Measurements from ENCODE around the gene COMMD10.

The COMMD10 gene

DNA sequence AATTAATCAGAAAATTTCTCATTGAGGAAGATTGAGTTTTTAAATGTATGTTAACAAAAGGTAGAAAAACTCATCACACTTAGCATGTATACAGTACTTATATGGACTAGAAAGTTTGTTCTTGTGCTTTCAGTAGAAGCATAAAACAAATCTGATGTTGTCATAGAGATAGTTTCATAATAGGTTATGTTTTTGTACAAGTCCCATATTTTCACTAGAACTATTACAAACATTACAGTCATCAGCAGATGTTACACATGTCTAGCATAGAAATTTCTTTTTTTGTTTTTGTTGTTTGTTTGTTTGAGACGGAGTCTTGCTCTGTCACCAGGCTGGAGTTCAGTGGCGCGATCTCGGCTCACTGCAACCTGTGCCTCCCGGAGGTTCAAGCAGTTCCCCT, 131.4 kb downstream of the COMMD10 start:
- DNase-seq (ENCODE audit: low read depth in 2 of 2): no peak

DNA sequence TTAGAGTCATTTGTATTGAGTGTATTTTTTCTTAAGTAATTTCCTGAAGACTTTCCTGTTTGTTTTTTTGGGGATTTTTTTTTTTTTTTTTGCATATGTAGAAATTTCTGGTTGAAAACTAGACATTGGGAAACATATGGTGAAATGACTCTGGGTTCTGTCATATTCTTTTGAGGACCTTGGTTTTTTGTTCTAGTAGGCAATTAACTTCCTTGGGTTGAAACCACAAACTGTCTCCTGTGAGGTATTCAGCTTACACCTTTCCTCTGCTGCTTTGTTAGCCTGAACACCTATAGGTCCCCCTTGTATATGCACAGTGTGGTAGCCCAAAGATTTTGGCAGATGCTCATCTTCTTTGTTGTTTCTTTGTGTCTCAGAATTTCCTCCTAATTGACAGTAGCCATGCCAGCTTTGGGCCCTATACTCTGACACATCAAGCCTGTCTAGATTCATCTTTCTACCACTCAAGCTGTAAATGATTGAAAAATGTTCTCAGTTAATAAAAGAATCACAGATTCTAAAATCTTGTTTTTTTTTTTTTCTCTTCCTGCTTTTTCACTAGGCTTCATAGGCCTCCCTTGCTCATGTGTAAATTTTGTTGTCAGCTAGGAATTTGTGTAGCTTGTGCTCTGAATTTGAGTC, 140.6 kb downstream of the COMMD10 start:
- no peak for DNase-seq (ENCODE audit: low read depth in 2 of 2)

DNA sequence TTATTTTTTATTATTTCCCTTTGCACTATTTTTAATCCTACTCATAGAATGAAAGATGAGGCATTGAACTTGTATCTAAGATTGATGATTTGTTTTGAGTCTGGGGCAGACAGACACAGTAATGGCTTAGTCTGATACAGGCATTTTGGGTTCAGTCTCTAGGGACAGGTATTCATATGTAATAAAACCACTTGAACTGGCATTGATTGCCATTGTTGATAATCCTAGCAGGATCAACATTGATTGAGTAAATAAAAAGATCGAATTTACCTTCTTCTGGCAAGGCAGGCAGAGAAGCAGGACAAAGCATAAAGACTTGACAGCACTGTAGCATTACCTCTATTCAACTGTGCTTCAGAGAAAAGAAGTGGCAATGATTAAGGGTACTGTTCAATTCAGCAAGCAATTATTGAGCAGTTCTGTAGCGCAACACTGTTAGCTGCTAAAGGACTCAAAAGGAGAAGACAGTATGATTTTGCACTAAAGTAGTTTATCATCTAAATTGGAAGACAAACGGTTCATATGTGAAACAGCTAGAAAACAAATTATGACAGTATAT, 144.4 kb downstream of the COMMD10 start:
- no peak for DNase-seq (ENCODE audit: low read depth in 2 of 2)

DNA sequence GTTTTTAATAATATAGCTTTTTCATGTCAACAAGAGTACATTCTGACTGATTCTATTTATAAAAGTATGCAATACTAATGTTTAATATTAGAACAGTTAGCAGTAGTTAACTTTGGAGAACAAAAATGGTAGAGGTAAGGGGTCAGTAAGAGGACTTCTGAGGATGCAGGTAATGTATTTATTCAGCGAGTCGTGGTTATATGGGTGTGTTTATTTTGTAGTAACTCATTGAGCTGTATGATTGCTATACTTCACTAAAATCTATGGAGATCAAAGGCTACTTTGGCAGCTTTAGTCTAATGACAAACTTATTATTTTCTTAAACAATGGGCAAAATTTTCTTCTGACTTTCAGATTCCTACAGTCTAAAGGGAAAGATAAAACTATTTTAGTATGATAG, 146.5 kb downstream of the COMMD10 start:
- no peak for DNase-seq (ENCODE audit: low read depth in 2 of 2)

DNA sequence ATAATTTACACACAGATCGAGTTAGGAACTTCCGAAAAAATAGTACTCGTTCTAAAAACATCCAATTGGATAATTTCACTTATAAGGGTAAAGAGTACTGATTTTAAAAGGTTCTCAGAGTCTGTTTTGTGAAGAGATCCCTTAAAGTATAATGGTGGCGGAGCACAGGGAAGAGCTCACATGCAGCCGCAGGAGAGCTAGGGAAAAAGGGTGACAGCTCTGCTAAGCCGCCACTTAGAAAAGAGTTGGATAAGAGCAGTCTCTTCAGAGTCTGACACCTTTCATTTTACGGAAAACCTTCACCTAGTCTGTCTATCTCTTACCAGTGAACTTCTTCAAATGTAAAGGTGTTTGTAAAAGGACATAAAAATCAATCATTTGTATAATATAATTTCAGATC, 149.9 kb downstream of the COMMD10 start:
- no peak for DNase-seq (ENCODE audit: low read depth in 2 of 2)

DNA sequence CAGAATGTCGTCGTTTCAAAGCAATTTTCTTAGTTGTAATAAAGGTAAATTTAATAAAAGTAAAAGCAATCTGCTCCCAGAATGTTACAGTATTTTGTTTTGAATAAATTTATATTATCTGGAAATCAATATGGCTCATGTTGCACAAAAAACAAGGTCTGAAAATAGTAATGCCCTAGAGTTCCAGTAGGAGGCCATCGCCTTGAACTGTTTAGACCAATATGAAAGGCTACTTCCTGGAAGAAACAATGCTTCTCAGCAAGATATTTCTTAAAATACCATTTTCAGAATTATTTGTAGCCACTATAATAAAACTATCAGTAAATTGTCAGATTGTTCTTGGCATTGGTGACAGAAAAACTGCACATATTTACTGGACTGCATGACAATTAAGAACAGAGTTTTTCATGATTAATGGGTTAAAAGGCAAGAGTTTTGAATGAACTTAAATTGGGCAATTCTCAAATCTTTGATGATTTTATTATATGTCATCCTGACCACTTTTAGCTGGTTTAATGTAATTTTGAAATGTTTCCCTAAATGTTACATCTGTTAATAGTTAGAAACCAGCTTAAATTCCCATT, 153.2 kb downstream of the COMMD10 start:
- DNase-seq (ENCODE audit: low read depth in 2 of 2): no peak

DNA sequence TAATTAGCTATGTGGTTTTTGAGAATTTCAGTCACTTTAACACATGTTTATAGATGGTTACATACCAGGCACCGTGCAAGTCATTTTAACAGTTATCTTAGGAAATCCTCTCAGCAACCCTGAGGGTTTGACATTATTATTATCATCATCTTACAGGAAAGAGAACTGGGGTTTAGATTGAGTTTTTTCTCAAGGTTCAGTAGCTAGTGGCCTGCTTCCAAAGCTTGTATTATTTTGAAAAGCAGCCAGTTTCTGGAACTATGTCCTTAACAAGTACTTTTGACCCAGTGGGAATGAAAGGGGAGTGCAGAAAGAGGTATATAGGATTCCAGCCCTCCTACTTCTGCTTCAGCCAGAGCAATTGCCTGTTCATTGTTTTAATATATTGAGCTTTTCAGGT, 157.5 kb downstream of the COMMD10 start:
- no peak for DNase-seq (ENCODE audit: low read depth in 2 of 2)

DNA sequence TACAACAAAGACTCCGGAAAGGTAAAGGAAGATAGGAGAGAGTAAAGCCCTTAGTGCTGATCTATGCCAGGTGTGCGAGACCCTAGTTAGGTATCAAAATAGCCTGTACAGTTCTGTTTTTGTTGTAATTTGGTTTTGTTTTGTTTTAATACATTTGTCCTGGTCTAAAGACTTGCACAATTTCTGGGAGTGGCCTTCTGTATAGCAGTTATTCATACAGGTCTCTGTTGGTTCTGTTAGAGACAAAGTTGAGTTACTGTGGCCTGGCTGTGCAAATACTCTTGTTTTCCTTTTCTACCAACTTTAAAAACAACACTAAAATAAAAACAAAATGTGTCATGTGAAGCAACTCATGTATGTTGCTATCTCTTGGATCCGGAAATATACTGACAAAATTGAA, 163.6 kb downstream of the COMMD10 start:
- DNase-seq (ENCODE audit: low read depth in 2 of 2): no peak

DNA sequence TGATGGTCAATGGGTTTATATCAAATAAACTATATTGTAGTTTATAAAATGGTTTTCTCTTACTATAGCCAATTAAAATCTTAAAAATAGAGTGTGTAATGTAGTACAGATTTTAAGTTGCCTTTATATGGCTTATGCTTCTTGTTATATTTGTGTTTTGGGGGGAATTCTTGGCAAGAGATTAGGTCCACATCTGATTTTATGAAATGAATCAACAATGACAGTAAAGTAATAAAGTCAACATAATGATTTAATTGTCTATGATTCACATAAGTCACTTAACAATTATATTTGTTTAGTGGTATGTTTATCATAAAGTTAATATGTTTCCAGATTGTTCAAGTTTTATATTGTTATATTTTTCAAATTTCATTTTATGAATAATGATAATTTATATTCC, 164.8 kb downstream of the COMMD10 start:
- no peak for DNase-seq (ENCODE audit: low read depth in 2 of 2)

DNA sequence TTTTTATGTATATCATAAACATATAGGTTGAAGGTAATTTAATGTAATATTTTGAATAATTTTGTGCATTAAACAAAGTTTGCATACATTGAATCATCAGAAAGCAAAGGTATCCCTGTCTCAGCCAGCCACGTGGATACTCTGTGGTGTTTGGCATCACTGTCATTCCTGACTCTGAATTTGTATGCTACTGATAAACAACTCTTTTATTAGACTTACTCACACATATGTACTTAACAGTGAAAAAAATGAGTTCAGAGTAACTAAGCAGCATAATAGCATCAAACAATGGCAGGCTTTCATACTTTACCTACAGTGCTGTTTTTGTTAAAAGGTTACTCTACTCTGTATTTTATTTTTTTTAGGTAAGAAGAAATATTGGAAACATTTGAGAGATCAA, 171.9 kb downstream of the COMMD10 start:
- no peak for DNase-seq (ENCODE audit: low read depth in 2 of 2)

DNA sequence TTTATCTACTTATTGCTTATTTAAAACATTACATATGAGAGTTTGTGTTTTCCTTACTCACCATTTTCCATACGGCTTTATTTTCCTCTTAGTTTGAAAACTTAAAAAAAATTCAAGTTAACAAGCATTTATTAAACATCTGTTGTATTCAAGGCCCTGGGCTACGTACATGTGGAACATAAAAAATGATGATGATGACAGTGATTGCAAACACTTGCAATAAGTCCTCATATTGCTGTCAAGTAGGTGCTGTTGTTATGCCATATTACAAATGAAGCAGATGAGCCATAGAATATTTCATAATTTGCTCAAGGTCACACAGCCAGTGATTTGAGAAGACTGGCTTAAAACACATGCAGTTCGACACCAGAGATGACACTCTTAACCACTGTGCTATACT, 180.6 kb downstream of the COMMD10 start:
- DNase-seq (ENCODE audit: low read depth in 2 of 2): no peak

DNA sequence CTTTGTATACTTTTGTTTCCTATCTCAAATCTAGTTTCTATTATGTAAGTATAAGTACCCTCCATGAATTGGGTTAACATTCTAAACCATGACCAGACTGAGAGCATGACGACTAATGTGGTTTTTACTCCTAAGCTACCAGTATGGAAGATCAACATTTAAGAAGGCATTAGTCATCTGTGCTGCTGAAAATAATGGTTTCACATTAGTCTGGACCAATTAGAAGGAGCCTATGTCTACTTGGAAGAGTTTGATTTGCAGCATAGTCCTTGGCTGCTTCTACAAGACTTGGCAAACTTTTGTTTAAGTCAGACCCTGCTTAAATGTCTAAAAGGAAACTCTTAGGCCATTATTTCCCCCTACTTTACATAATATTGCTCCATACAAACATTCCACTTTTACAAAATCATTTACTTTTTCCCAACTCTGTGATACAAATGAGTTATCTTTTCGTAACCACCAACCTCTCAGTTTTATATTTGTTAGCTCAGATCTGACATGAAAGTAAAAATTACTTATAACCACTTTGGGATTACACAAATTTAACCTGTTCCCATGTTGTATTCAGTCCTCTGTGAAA, 186.7 kb downstream of the COMMD10 start:
- no peak for DNase-seq (ENCODE audit: low read depth in 2 of 2)

DNA sequence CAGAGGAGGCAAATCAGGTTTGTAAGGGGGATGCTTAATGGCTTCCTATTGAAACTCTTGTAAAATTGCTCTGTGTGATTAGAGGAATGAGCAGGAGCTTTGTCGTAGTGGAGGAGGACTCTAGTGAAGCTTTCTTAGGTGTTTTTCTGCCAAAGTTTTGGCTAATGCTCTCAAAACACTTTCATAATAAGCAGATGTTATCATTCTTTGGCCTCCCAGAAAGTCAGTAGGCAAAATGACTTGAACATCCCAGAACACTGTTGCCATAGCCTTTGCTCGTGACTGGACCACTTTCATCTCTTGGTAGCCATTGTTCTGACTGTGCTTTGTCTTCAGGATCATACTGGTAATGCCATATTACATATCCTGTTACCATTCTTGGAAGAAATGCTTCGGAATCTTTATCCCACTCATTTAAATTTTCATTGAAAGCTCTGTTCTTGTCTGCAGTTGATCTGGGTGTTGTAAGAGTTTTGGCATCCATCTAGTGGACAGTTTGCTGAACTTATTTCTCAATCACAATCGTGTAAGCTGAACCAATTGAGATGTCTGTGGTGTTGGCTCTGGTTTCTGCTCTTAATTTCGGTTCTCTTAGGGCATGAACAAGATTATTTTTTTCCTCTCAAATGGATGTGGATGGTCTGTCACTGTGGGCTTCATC, 187.6 kb downstream of the COMMD10 start:
- DNase-seq (ENCODE audit: low read depth in 2 of 2): no peak

DNA sequence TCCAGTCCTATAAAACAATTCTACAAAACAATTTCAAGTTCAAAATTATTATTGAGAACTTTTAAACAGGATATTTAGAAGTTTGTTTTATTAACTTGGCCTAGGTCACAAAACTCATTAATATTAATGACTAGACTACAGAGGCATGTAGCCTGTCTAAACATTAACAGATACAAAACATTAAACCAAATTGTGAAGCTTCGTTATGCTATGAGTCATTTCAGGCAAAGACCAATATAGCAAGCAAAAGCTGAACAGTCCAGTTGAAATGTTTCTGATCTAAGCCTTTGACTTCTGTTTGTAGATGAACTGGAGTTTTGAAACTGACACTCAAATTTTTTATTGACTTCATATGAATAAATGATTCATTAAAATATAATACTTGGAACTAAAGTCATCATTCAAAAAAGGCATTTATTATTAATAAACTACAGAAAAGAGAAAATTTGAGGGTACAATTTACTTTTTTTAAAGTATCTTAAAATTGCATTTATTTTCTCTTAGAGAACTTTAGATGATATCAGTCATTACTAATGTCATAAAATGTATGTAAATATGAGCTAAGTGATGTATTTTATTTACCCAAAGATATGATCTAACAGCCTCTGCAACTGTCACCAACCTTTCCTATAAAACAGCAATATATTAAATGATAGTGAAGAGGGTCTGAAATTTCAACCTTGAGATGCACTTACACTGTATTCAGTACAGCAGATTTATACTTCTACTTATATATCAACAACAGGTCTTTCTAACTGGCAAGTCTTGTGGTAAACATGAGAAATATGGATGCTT, 188.8 kb downstream of the COMMD10 start:
- no peak for DNase-seq (ENCODE audit: low read depth in 2 of 2)

DNA sequence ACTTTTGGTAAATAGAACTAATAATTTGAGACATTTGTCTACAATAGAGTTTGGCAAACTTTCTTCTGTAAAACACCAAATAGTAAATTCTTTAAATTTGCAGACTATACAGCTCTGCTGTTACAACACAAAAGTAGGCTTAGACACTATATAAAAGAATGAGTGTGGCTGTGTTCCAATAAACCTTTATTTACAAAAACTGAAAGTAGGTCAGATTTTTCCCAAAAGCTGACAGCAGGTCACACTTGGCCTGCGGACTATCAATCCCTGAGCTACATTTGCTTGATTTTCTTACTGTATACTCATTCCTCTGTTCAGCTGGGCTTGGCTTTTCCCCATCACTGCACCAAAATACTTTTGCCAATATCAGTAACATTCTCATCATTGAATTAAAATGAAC, 189.4 kb downstream of the COMMD10 start:
- no peak for DNase-seq (ENCODE audit: low read depth in 2 of 2)

DNA sequence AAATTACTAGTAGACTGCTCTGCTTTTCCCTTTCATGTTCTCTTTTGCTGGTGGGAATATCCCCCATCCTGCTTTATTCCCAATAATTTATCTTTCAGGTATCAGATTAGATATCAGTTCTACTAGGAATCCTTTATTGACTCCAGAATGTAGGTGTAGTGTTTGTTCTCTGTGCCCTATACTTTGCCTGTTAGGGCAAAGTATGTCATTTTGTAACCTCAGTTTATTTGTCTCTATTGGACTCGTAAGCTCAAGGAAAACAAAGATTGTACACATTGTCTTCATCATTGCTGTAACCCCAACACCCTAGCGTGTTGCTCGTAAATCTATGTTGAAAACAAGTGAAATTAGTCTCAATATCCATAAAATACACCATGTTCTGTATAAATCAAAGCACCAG, 190.5 kb downstream of the COMMD10 start:
- no peak for DNase-seq (ENCODE audit: low read depth in 2 of 2)

DNA sequence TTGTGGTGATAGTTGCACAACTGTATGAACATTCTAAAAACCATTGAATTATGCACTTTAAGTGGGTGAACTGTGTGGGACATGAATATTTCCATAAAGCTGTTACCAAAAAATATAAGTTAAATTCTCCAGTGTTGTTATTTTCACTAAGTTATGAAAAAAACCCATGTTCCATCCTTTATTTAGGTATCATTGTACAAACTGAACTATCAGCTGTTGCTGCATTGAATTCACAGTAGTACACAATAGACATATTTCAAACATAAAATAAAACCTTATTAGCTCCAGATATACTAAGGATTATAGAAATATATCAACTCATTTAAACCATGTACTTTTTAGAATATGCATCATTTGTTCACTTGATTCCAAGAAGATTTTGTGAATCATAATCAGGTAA, 192.1 kb downstream of the COMMD10 start:
- no peak for DNase-seq (ENCODE audit: low read depth in 2 of 2)

DNA sequence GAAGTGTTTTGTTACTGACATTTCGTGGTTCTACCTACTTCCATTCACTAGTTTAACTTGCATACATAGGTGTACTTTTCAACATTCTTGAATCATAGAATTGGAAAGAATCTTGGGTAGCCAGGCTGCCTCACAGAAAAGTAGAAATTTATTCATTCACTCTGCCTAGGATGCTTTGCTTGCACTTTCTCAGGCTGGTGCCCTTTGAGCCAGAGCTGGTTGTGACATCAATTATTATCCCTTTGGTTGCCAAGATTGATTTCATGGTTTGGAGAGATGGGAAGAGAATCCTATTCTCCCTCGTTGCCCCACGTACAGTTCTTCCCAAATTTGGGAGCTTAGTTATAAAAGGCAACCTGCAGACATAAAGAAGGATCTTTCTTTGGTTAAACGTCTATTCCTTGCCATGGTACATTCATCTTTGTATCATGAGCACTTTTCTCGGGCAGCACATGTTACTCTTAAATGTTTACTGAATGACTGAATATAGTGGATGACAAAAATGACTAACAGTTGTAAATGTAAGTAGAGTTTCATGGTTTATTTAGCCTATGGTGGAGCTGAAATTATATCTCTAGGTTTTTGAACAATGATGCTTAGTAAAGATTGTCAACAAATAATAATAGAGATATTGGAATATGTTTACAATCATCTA, 195.5 kb downstream of the COMMD10 start:
- DNase-seq (ENCODE audit: low read depth in 2 of 2): no peak

DNA sequence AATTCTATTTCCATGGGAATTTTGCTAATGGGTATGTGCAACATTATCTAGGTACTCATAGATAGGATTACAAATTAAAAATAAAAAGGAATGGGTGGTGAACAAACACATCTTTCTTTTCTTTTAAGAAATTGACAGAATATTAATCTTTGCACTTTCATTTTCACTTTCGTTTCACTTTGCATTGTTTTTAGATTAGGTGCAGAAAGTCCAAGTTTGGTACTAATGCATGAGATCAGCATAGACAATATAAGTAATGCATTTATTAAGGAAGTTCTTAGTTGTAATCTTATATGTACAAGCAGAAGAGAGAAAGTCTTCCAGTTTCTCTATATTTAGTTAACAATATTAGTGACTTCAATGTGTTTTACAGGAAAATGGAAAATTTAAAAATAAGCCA, 196.5 kb downstream of the COMMD10 start:
- DNase-seq (ENCODE audit: low read depth in 2 of 2): no peak

DNA sequence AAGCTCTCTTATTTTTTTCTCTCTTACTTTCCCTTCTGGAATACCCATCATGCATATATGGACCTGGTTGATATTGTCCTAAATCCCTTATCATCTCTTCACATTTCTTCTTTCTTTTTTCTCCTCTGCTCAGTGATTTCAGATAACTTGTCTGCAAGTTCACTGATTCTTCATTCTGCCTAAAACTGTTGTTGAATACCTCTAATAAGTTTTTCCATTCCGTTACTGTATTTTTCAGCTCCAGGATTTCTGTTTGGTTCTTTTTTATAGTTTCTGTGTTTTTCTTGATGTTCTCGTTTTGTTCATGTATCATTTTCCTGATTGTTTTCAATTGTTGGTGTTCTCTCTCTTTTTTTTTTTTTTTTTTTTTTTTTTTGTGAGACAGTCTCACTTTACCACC, 203.7 kb downstream of the COMMD10 start:
- no peak for DNase-seq (ENCODE audit: low read depth in 2 of 2)

DNA sequence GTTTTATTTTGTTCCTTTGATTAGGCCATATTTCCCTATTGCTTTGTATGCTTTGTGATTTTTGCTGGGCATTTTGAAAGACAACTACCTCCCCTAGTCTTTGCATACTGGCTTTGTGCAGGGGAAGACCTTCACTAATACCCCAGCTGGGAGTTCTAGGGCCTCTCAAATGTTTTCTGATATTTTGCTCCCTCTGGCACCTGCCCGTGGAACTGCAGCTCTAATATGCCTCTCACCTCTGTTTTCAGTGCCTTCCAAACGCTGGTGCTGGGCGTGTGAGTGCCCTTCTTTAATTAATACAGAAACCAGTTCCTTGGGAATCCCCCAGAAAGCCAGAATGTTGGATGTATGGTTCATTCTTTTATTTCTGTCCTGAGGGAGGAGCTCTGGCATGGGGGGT, 204.5 kb downstream of the COMMD10 start:
- DNase-seq (ENCODE audit: low read depth in 2 of 2): no peak

DNA sequence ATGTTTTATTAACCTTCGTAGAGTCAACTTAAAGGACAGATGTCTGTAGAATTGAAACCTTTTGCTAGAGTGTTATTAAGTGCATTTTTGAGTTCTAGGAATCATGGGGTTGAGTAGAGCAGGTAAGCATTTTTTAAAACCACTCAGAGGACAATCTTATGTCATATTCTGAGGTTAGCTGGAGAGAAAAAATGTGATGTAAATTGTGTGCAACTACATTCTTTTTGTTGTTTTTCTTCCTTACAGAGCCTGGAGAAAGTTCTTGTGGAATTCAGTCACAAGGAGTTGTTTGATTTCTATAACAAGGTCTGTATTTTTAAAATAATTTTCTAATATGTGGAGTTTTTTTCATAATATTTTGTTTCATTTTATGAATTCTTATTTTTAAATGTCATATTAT, 206.4 kb downstream of the COMMD10 start:
- DNase-seq (ENCODE audit: low read depth in 2 of 2): no peak

Measured in stimulated activated CD8-positive, alpha-beta memory T cell treated with anti-CD3 and anti-CD28 coated beads, Interleukin-2, amount 100 ng/mL, for 1 hour (primary cell).